Osteocyte (in vitro differentiated cells): ENCODE measurements around the gene MAN2A1. TPM values are rescaled to one million over a fixed set of nuclear protein-coding genes. Genes with fewer than 3 reads are reported as not detected.

Experiments used
- DNase-seq: peaks from one replicate; pipeline ENCODE4 v3.0.0; 2021; ENCODE audit warnings: mixed read lengths; ENCODE audit not compliant: unreplicated experiment; ENCODE audit errors: extremely low spot score
- H3K27ac Mint-ChIP-seq: one replicate; pipeline ENCODE4 v1.8.0; 2021; ENCODE audit warnings: mild to moderate bottlenecking, mixed read lengths; ENCODE audit not compliant: unreplicated experiment
- H3K27me3 Mint-ChIP-seq: one replicate; pipeline ENCODE4 v1.8.0; 2021; ENCODE audit warnings: mixed read lengths; ENCODE audit not compliant: unreplicated experiment
- H3K36me3 Mint-ChIP-seq: one replicate; pipeline ENCODE4 v1.8.0; 2021; ENCODE audit warnings: mixed read lengths; ENCODE audit not compliant: unreplicated experiment
- H3K4me1 Mint-ChIP-seq: one replicate; pipeline ENCODE4 v1.8.0; 2021; ENCODE audit warnings: mixed read lengths; ENCODE audit not compliant: unreplicated experiment
- H3K4me3 Mint-ChIP-seq: one replicate; pipeline ENCODE4 v1.8.0; 2021; ENCODE audit warnings: mild to moderate bottlenecking, moderate library complexity, mixed read lengths; ENCODE audit not compliant: unreplicated experiment
- H3K9me3 Mint-ChIP-seq: one replicate; pipeline ENCODE4 v1.8.0; 2021; ENCODE audit warnings: mixed read lengths; ENCODE audit not compliant: unreplicated experiment
- CTCF ChIP-seq: fragments of 200-600 bp; sonication (generic); IDR thresholded peaks from 2 replicates; pipeline ENCODE4 v1.5.0; 2021; ENCODE audit warnings: antibody characterized with exemption, mild to moderate bottlenecking, moderate library complexity
- total RNA-seq: library from RNA; stranded (reverse); gene quantifications from 2 replicates; pipeline ENCODE4 v1.2.1, GENCODE V29; 2021

The MAN2A1 gene
- total RNA-seq, 1 donor from 2014 or later = 139 TPM

GRCh38 chr5:109668237-109668636 lies 21.5 kb upstream of the MAN2A1 start:
- Mint-ChIP-seq H3K4me1 (no peaks in the 10 kb centered on the region), H3K4me3 (no peak overlapping the region), H3K9me3 (no peaks in the 10 kb centered on the region), H3K27ac (no peak overlapping the region), H3K36me3 (no peaks in the 10 kb centered on the region), H3K27me3 (peaks cover 3% of the 10 kb centered on the region)
- no peak for TF ChIP-seq CTCF
- DNase-seq = no peak

- no peaks in the 10 kb centered on the region for H3K9me3 Mint-ChIP-seq
- DNase-seq = no peak
These were observed 20.9 kb upstream of the MAN2A1 start for GRCh38 chr5:109668668-109669422.

GRCh38 chr5:109669991-109670706 lies 19.6 kb upstream of the MAN2A1 start:
- DNase-seq = no peak
- Mint-ChIP-seq H3K27me3 (peaks cover 3% of the 10 kb centered on the region), H3K9me3 (no peaks in the 10 kb centered on the region), H3K4me1 (no peaks in the 10 kb centered on the region), H3K27ac (no peak overlapping the region), H3K36me3 (no peaks in the 10 kb centered on the region), H3K4me3 (no peak overlapping the region)
- no peak for TF ChIP-seq CTCF

More at GRCh38 chr5:109668668-109669422, 20.9 kb upstream of the MAN2A1 start:
- Mint-ChIP-seq H3K4me3 (no peak overlapping the region), H3K27me3 (peaks cover 3% of the 10 kb centered on the region), H3K36me3 (no peaks in the 10 kb centered on the region), H3K4me1 (no peaks in the 10 kb centered on the region), H3K27ac (no peak overlapping the region)
- no peak for TF ChIP-seq CTCF

- Mint-ChIP-seq H3K27me3 (peaks cover 3% of the 10 kb centered on the region), H3K36me3 (no peaks in the 10 kb centered on the region), H3K4me1 (no peaks in the 10 kb centered on the region), H3K27ac (no peak overlapping the region), H3K4me3 (no peak overlapping the region), H3K9me3 (no peaks in the 10 kb centered on the region)
- no peak for DNase-seq
- no peak for TF ChIP-seq CTCF
These were observed 18.6 kb upstream of the MAN2A1 start for GRCh38 chr5:109671136-109671535.

- Mint-ChIP-seq H3K36me3 (no peaks in the 10 kb centered on the region), H3K4me3 (no peak overlapping the region), H3K9me3 (no peaks in the 10 kb centered on the region), H3K27ac (no peak overlapping the region), H3K27me3 (peaks cover 3% of the 10 kb centered on the region), H3K4me1 (no peaks in the 10 kb centered on the region)
- no peak for DNase-seq
- TF ChIP-seq CTCF = no peak
These were observed 15.1 kb upstream of the MAN2A1 start for GRCh38 chr5:109674596-109674995.
